ENCODE results near the gene FGB. TPM values are rescaled to one million over a fixed set of nuclear protein-coding genes. Genes with fewer than 3 reads are reported as not detected.

Gene FGB
- total and polyA plus RNA-seq, 2 experiments from 2014 or later: not detected

DNA sequence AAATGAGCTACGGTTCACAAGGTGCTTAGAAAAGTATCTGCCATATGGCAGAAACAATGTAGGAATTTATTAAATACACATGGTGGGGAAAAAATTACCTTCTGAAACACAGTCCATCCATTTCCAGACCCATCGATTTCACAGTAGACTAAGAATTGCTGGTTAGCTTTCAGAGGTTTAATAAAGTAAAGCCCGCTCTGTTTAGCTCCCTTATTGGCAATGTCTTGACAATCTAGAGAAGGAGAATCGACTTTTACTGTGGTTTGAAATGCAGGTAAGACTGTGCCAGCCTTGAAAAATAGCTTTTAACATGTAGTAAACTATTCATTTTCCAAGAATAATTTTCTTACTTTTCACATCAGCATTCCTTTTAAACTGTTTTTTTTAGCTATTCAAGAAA, 46.7 kb downstream of the FGB start (continued):
- no peak for TF ChIP-seq JUNB (IDR thresholded peaks at IDR 0.05; ENCODE audit: unreplicated experiment)
- TF ChIP-seq NANOG (IDR thresholded peaks at IDR 0.05; ENCODE audit: borderline replicate concordance): no peak
- TF ChIP-seq POLR2AphosphoS5 (IDR thresholded peaks at IDR 0.05; ENCODE audit: low read depth): no peak
- TF ChIP-seq STAT1 (IDR thresholded peaks at IDR 0.05; ENCODE audit: unreplicated experiment): no peak

DNA sequence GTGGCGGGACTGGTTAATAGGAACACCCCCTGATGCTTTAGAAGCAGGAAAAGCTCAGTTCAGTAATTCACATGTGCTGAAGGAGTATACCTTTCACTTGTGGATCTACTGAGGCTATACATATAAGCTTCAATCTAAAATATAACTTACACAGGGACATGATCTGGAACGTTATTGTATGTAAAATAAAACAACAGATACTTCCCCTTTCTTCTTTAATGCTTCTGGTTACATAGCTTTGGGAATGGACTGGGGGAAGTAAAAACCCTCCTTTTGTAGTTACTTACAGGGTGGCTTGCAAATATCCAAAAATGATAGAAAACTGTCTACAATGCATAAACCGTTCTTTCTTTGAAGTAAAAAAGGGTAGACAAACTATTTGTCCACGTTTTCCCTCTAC, 47.8 kb downstream of the FGB start:
- H3K4me3 ChIP-seq: no peak overlapping the region
- no peaks in the 10 kb centered on the region for H3K36me3 ChIP-seq (ENCODE audit: insufficient read depth)
- no peak overlapping the region for H3K4me3 Mint-ChIP-seq
- H3K9me3 Mint-ChIP-seq: no peaks in the 10 kb centered on the region
- no peaks in the 10 kb centered on the region for H3K4me1 ChIP-seq (ENCODE audit: insufficient read depth)
- no peaks in the 10 kb centered on the region for H3K27me3 ChIP-seq (ENCODE audit: insufficient read depth)
- H3K4me2 ChIP-seq: no peak overlapping the region
- TF ChIP-seq, protein P1, sequence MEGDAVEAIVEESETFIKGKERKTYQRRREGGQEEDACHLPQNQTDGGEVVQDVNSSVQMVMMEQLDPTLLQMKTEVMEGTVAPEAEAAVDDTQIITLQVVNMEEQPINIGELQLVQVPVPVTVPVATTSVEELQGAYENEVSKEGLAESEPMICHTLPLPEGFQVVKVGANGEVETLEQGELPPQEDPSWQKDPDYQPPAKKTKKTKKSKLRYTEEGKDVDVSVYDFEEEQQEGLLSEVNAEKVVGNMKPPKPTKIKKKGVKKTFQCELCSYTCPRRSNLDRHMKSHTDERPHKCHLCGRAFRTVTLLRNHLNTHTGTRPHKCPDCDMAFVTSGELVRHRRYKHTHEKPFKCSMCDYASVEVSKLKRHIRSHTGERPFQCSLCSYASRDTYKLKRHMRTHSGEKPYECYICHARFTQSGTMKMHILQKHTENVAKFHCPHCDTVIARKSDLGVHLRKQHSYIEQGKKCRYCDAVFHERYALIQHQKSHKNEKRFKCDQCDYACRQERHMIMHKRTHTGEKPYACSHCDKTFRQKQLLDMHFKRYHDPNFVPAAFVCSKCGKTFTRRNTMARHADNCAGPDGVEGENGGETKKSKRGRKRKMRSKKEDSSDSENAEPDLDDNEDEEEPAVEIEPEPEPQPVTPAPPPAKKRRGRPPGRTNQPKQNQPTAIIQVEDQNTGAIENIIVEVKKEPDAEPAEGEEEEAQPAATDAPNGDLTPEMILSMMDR (conservative IDR thresholded peaks at IDR 0.05; ENCODE audit: low read depth in 2 of 2): no peak
- TF ChIP-seq POLR2AphosphoS5 (IDR thresholded peaks at IDR 0.05; ENCODE audit: low read depth) (no peak), STAT1 (IDR thresholded peaks at IDR 0.05; ENCODE audit: unreplicated experiment) (no peak), ZNF331 (CRISPR knock-in tag; IDR thresholded peaks at IDR 0.05; ENCODE audit: low read depth) (no peak), CREB1 (CRISPR knock-in tag; IDR thresholded peaks at IDR 0.05; ENCODE audit: low read depth) (no peak), REST (IDR thresholded peaks at IDR 0.05; ENCODE audit: unreplicated experiment) (no peak), NANOG (IDR thresholded peaks at IDR 0.05; ENCODE audit: borderline replicate concordance) (no peak), JUNB (IDR thresholded peaks at IDR 0.05; ENCODE audit: unreplicated experiment) (no peak), EZH2phosphoT487 (IDR thresholded peaks at IDR 0.05; ENCODE audit: unreplicated experiment) (no peak), EZH2 (IDR thresholded peaks at IDR 0.05; ENCODE audit: low read depth, unreplicated experiment) (no peak), ZNF114 (CRISPR knock-in tag; IDR thresholded peaks at IDR 0.05) (no peak)
- TF ChIP-seq, protein P2, sequence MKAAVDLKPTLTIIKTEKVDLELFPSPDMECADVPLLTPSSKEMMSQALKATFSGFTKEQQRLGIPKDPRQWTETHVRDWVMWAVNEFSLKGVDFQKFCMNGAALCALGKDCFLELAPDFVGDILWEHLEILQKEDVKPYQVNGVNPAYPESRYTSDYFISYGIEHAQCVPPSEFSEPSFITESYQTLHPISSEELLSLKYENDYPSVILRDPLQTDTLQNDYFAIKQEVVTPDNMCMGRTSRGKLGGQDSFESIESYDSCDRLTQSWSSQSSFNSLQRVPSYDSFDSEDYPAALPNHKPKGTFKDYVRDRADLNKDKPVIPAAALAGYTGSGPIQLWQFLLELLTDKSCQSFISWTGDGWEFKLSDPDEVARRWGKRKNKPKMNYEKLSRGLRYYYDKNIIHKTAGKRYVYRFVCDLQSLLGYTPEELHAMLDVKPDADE (IDR thresholded peaks at IDR 0.05): no peak
- TF ChIP-seq, protein P3, sequence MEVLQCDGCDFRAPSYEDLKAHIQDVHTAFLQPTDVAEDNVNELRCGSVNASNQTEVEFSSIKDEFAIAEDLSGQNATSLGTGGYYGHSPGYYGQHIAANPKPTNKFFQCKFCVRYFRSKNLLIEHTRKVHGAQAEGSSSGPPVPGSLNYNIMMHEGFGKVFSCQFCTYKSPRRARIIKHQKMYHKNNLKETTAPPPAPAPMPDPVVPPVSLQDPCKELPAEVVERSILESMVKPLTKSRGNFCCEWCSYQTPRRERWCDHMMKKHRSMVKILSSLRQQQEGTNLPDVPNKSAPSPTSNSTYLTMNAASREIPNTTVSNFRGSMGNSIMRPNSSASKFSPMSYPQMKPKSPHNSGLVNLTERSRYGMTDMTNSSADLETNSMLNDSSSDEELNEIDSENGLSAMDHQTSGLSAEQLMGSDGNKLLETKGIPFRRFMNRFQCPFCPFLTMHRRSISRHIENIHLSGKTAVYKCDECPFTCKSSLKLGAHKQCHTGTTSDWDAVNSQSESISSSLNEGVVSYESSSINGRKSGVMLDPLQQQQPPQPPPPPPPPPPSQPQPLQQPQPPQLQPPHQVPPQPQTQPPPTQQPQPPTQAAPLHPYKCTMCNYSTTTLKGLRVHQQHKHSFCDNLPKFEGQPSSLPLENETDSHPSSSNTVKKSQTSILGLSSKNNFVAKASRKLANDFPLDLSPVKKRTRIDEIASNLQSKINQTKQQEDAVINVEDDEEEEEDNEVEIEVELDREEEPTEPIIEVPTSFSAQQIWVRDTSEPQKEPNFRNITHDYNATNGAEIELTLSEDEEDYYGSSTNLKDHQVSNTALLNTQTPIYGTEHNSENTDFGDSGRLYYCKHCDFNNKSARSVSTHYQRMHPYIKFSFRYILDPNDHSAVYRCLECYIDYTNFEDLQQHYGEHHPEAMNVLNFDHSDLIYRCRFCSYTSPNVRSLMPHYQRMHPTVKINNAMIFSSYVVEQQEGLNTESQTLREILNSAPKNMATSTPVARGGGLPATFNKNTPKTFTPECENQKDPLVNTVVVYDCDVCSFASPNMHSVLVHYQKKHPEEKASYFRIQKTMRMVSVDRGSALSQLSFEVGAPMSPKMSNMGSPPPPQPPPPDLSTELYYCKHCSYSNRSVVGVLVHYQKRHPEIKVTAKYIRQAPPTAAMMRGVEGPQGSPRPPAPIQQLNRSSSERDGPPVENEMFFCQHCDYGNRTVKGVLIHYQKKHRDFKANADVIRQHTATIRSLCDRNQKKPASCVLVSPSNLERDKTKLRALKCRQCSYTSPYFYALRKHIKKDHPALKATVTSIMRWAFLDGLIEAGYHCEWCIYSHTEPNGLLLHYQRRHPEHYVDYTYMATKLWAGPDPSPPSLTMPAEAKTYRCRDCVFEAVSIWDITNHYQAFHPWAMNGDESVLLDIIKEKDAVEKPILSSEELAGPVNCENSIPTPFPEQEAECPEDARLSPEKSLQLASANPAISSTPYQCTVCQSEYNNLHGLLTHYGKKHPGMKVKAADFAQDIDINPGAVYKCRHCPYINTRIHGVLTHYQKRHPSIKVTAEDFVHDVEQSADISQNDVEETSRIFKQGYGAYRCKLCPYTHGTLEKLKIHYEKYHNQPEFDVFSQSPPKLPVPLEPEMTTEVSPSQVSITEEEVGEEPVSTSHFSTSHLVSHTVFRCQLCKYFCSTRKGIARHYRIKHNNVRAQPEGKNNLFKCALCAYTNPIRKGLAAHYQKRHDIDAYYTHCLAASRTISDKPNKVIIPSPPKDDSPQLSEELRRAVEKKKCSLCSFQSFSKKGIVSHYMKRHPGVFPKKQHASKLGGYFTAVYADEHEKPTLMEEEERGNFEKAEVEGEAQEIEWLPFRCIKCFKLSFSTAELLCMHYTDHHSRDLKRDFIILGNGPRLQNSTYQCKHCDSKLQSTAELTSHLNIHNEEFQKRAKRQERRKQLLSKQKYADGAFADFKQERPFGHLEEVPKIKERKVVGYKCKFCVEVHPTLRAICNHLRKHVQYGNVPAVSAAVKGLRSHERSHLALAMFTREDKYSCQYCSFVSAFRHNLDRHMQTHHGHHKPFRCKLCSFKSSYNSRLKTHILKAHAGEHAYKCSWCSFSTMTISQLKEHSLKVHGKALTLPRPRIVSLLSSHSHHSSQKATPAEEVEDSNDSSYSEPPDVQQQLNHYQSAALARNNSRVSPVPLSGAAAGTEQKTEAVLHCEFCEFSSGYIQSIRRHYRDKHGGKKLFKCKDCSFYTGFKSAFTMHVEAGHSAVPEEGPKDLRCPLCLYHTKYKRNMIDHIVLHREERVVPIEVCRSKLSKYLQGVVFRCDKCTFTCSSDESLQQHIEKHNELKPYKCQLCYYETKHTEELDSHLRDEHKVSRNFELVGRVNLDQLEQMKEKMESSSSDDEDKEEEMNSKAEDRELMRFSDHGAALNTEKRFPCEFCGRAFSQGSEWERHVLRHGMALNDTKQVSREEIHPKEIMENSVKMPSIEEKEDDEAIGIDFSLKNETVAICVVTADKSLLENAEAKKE (CRISPR knock-in tag; IDR thresholded peaks at IDR 0.05): no peak
- H3K27ac Mint-ChIP-seq: no peak overlapping the region
- H3F3A ChIP-seq (replicated peaks; ENCODE audit: low read depth): no peaks in the 10 kb centered on the region
- no peaks in the 10 kb centered on the region for H3K36me3 Mint-ChIP-seq (ENCODE audit: low read depth)
- no peak overlapping the region for H2AFZ ChIP-seq
- H3K27me3 Mint-ChIP-seq (ENCODE audit: insufficient read depth, low read depth, poor library complexity): no peaks in the 10 kb centered on the region
- H3K9me2 ChIP-seq (ENCODE audit: insufficient read depth): no peaks in the 10 kb centered on the region
- H3K27ac ChIP-seq (ENCODE audit: low read depth): no peak overlapping the region
- DNase-seq (ENCODE audit: low spot score) (no peak), ATAC-seq (no peak)
- no peaks in the 10 kb centered on the region for H4K20me1 ChIP-seq (replicated peaks; ENCODE audit: insufficient read depth)
- no peaks in the 10 kb centered on the region for H3K4me1 Mint-ChIP-seq
- H3K79me2 ChIP-seq (replicated peaks; ENCODE audit: insufficient read depth): no peaks in the 10 kb centered on the region

Data from GM23338 (cell line).